ENCODE data around the gene TOE1.
"Not testable (repeated sequence)": the region's sequence is repeated elsewhere in the genome, so short reads cannot be mapped to it uniquely, and the experiment has no call there.

TOE1 gene

GRCh38 chr1:45360981-45361380 lies 21.0 kb downstream of the TOE1 start:
- not testable (repeated sequence) for DNase-seq

GRCh38 chr1:45364294-45364693 lies 24.3 kb downstream of the TOE1 start:
- no peak for DNase-seq

- no peak for DNase-seq
Measured at GRCh38 chr1:45365051-45365450, 25.1 kb downstream of the TOE1 start.

GRCh38 chr1:45370575-45370974 lies 30.6 kb downstream of the TOE1 start:
- DNase-seq = no peak

GRCh38 chr1:45373573-45373972 lies 33.6 kb downstream of the TOE1 start:
- no peak for DNase-seq

GRCh38 chr1:45375104-45376090 lies 35.4 kb downstream of the TOE1 start:
- DNase-seq = no peak

GRCh38 chr1:45378184-45378583 lies 38.2 kb downstream of the TOE1 start:
- no peak for DNase-seq

- DNase-seq = no peak
Measured at GRCh38 chr1:45379524-45379923, 39.6 kb downstream of the TOE1 start.

GRCh38 chr1:45380125-45380524 lies 40.2 kb downstream of the TOE1 start:
- DNase-seq = no peak

- DNase-seq = no peak
Measured at GRCh38 chr1:45380730-45381129, 40.8 kb downstream of the TOE1 start.

GRCh38 chr1:45381243-45381642 lies 41.3 kb downstream of the TOE1 start:
- no peak for DNase-seq

GRCh38 chr1:45383191-45383590 lies 43.2 kb downstream of the TOE1 start:
- no peak for DNase-seq

GRCh38 chr1:45384213-45384612 lies 44.2 kb downstream of the TOE1 start:
- DNase-seq = not testable (repeated sequence)

- DNase-seq = no peak
Measured at GRCh38 chr1:45385302-45385701, 45.3 kb downstream of the TOE1 start.

GRCh38 chr1:45386219-45386618 lies 46.2 kb downstream of the TOE1 start:
- no peak for DNase-seq
